ENCODE measurements around the gene EME2. TPM values are rescaled to one million over a fixed set of nuclear protein-coding genes. Genes with fewer than 3 reads are reported as not detected.

The EME2 gene
- total and polyA plus RNA-seq, 4 donors = 1.4 to 9.0 (median 3.0) TPM

DNA sequence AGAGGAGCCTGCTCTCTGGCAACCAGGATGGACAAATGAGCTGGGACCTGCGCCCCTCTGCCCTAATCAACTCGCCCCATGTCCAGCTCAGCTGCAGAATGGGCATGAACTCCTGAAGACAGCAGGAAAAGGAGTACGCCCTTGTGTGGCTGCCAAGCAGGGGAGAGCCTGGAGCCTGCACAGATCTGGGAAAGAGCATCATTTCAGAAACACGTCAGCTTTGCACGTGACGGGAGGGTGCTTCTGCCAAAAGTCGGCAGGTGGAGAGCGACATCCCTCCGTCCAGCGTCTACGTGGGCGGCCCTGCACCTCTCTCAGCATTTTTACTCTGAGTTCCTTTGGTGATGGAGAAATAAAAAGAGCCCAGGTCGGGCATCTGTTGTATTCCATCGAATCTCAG, 19.8 kb upstream of the EME2 start:
- Histone ChIP-seq H3K27ac (ENCODE audit: low read depth in 1 of 2, low read length in 2 of 2) (no peak overlapping the region), H3K36me3 (ENCODE audit: control insufficient read depth in 4 of 4, insufficient read depth in 3 of 4, low read depth in 1 of 4, low read length in 3 of 4) (peaks cover 6 to 47% (median 24%) of the 10 kb centered on the region in 4 donors), H3K4me3 (ENCODE audit: low read depth in 1 of 3, low read length in 3 of 3) (no peak overlapping the region), H3K9ac (ENCODE audit: low read depth in 1 of 2, low read length in 2 of 2) (no peak overlapping the region), H3K27me3 (ENCODE audit: control insufficient read depth in 4 of 4, insufficient read depth in 4 of 4, low read length in 3 of 4) (no peaks in the 10 kb centered on the region), H3K4me1 (ENCODE audit: control insufficient read depth in 4 of 4, insufficient read depth in 4 of 4, low read length in 3 of 4) (no peaks in the 10 kb centered on the region), H3K9me3 (ENCODE audit: control insufficient read depth in 4 of 4, low read length in 3 of 4) (no peaks in the 10 kb centered on the region)
- WGBS = 96% methylated on average over 14 of the region's 14 CpGs
- DNase-seq (ENCODE audit: low spot score) = no peak
- TF ChIP-seq, protein P1, sequence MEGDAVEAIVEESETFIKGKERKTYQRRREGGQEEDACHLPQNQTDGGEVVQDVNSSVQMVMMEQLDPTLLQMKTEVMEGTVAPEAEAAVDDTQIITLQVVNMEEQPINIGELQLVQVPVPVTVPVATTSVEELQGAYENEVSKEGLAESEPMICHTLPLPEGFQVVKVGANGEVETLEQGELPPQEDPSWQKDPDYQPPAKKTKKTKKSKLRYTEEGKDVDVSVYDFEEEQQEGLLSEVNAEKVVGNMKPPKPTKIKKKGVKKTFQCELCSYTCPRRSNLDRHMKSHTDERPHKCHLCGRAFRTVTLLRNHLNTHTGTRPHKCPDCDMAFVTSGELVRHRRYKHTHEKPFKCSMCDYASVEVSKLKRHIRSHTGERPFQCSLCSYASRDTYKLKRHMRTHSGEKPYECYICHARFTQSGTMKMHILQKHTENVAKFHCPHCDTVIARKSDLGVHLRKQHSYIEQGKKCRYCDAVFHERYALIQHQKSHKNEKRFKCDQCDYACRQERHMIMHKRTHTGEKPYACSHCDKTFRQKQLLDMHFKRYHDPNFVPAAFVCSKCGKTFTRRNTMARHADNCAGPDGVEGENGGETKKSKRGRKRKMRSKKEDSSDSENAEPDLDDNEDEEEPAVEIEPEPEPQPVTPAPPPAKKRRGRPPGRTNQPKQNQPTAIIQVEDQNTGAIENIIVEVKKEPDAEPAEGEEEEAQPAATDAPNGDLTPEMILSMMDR (IDR thresholded peaks at IDR 0.05; ENCODE audit: low read depth, low read length, missing input control) = no peak
- TF ChIP-seq, protein P2, sequence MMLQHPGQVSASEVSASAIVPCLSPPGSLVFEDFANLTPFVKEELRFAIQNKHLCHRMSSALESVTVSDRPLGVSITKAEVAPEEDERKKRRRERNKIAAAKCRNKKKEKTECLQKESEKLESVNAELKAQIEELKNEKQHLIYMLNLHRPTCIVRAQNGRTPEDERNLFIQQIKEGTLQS (IDR thresholded peaks at IDR 0.05) = no peak
- no peak for TF ChIP-seq FOXA2 (IDR thresholded peaks at IDR 0.05)
- no peak for TF ChIP-seq JUND (IDR thresholded peaks at IDR 0.05)
- no peak for TF ChIP-seq RAD21 (IDR thresholded peaks at IDR 0.05)
- no peak for TF ChIP-seq SP1 (IDR thresholded peaks at IDR 0.05)
- TF ChIP-seq RXRA (IDR thresholded peaks at IDR 0.05) = no peak
- no peak for TF ChIP-seq NR2F2 (IDR thresholded peaks at IDR 0.05)
- TF ChIP-seq YY1 (IDR thresholded peaks at IDR 0.05) = no peak
- TF ChIP-seq GABPA (IDR thresholded peaks at IDR 0.05 in 1 of 2, conservative IDR thresholded peaks at IDR 0.05 in 1 of 2) = no peak
- TF ChIP-seq, protein P3, sequence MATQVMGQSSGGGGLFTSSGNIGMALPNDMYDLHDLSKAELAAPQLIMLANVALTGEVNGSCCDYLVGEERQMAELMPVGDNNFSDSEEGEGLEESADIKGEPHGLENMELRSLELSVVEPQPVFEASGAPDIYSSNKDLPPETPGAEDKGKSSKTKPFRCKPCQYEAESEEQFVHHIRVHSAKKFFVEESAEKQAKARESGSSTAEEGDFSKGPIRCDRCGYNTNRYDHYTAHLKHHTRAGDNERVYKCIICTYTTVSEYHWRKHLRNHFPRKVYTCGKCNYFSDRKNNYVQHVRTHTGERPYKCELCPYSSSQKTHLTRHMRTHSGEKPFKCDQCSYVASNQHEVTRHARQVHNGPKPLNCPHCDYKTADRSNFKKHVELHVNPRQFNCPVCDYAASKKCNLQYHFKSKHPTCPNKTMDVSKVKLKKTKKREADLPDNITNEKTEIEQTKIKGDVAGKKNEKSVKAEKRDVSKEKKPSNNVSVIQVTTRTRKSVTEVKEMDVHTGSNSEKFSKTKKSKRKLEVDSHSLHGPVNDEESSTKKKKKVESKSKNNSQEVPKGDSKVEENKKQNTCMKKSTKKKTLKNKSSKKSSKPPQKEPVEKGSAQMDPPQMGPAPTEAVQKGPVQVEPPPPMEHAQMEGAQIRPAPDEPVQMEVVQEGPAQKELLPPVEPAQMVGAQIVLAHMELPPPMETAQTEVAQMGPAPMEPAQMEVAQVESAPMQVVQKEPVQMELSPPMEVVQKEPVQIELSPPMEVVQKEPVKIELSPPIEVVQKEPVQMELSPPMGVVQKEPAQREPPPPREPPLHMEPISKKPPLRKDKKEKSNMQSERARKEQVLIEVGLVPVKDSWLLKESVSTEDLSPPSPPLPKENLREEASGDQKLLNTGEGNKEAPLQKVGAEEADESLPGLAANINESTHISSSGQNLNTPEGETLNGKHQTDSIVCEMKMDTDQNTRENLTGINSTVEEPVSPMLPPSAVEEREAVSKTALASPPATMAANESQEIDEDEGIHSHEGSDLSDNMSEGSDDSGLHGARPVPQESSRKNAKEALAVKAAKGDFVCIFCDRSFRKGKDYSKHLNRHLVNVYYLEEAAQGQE (IDR thresholded peaks at IDR 0.05) = no peak
- no peak for TF ChIP-seq HNF4G (IDR thresholded peaks at IDR 0.05)
- TF ChIP-seq, protein P4, sequence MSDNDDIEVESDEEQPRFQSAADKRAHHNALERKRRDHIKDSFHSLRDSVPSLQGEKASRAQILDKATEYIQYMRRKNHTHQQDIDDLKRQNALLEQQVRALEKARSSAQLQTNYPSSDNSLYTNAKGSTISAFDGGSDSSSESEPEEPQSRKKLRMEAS (IDR thresholded peaks at IDR 0.05) = no peak
- no peak for TF ChIP-seq EGR1 (IDR thresholded peaks at IDR 0.05; ENCODE audit: low read depth in 2 of 2)

DNA sequence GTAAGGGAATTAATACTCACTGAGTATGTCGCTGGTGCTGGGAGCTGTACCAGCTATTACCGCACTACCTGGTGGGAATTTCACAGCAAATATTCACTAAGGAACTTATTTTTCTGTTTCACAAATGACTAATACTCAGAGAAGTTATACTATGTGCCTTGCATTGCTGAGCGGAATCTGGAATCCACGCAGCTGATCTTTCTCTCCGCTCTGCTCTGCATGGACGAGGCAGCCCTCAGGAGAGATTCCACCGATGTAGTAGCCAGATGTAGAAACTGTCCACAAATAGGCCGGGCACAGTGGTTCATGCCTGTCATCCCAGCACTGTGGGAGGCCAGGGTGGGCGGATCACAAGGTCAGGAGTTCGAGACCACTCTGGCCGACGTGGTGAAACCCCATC, 18.4 kb upstream of the EME2 start:
- Histone ChIP-seq H3K4me1 (ENCODE audit: control insufficient read depth in 4 of 4, insufficient read depth in 4 of 4, low read length in 3 of 4) (no peaks in the 10 kb centered on the region), H3K27me3 (ENCODE audit: control insufficient read depth in 4 of 4, insufficient read depth in 4 of 4, low read length in 3 of 4) (no peaks in the 10 kb centered on the region), H3K36me3 (ENCODE audit: control insufficient read depth in 4 of 4, insufficient read depth in 3 of 4, low read depth in 1 of 4, low read length in 3 of 4) (peaks cover 4 to 33% (median 16%) of the 10 kb centered on the region in 4 donors), H3K9me3 (ENCODE audit: control insufficient read depth in 4 of 4, low read length in 3 of 4) (no peaks in the 10 kb centered on the region), H3K27ac (ENCODE audit: low read depth in 1 of 2, low read length in 2 of 2) (no peak overlapping the region), H3K9ac (ENCODE audit: low read depth in 1 of 2, low read length in 2 of 2) (no peak overlapping the region), H3K4me3 (ENCODE audit: low read depth in 1 of 3, low read length in 3 of 3) (no peak overlapping the region)
- TF ChIP-seq, protein P2 (IDR thresholded peaks at IDR 0.05) = no peak
- TF ChIP-seq RAD21 (IDR thresholded peaks at IDR 0.05) (no peak), YY1 (IDR thresholded peaks at IDR 0.05) (no peak), SP1 (IDR thresholded peaks at IDR 0.05) (no peak), JUND (IDR thresholded peaks at IDR 0.05) (no peak), EGR1 (IDR thresholded peaks at IDR 0.05; ENCODE audit: low read depth in 2 of 2) (no peak), RXRA (IDR thresholded peaks at IDR 0.05) (no peak), HNF4G (IDR thresholded peaks at IDR 0.05) (no peak), TAF1 (conservative IDR thresholded peaks at IDR 0.05) (no peak), FOXA1 (IDR thresholded peaks at IDR 0.05) (no peak), GABPA (IDR thresholded peaks at IDR 0.05 in 1 of 2, conservative IDR thresholded peaks at IDR 0.05 in 1 of 2) (no peak), FOXA2 (IDR thresholded peaks at IDR 0.05) (no peak)
- TF ChIP-seq, protein P4 (IDR thresholded peaks at IDR 0.05) = no peak
- TF ChIP-seq, protein P3 (IDR thresholded peaks at IDR 0.05) = no peak
- TF ChIP-seq, protein P5, sequence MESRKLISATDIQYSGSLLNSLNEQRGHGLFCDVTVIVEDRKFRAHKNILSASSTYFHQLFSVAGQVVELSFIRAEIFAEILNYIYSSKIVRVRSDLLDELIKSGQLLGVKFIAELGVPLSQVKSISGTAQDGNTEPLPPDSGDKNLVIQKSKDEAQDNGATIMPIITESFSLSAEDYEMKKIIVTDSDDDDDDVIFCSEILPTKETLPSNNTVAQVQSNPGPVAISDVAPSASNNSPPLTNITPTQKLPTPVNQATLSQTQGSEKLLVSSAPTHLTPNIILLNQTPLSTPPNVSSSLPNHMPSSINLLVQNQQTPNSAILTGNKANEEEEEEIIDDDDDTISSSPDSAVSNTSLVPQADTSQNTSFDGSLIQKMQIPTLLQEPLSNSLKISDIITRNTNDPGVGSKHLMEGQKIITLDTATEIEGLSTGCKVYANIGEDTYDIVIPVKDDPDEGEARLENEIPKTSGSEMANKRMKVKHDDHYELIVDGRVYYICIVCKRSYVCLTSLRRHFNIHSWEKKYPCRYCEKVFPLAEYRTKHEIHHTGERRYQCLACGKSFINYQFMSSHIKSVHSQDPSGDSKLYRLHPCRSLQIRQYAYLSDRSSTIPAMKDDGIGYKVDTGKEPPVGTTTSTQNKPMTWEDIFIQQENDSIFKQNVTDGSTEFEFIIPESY (IDR thresholded peaks at IDR 0.05) = no peak
- DNase-seq (ENCODE audit: low spot score) = no peak
- WGBS = 97% methylated on average over 12 of the region's 12 CpGs

Data from liver (tissue), 9 donors.